ENCODE data around the gene DNLZ.

DNLZ gene

GRCh38 chr9:136337416-136338395 lies 25.8 kb downstream of the DNLZ start:
- in situ Hi-C loops (cut with HindIII; ENCODE audit: low sequenced_read_pairs) = no loop called here
- no peak for DNase-seq (ENCODE audit: low read depth)
- no peak for TF ChIP-seq CTCF (IDR thresholded peaks at IDR 0.05; ENCODE audit: low read depth, low read length, missing control alignments)
- no peak overlapping the region for H3K4me3 ChIP-seq (ENCODE audit: low read depth, low read length)

GRCh38 chr9:136336881-136337280 lies 26.7 kb downstream of the DNLZ start:
- in situ Hi-C loops (cut with HindIII; ENCODE audit: low sequenced_read_pairs) = no loop called here
- no peak overlapping the region for H3K4me3 ChIP-seq (ENCODE audit: low read depth, low read length)
- TF ChIP-seq CTCF (IDR thresholded peaks at IDR 0.05; ENCODE audit: low read depth, low read length, missing control alignments) = no peak
- DNase-seq (ENCODE audit: low read depth) = no peak

- in situ Hi-C loops (cut with HindIII; ENCODE audit: low sequenced_read_pairs) = no loop called here
Measured at GRCh38 chr9:136336156-136336870, 27.2 kb downstream of the DNLZ start.

GRCh38 chr9:136335296-136336155 lies 28.0 kb downstream of the DNLZ start:
- DNase-seq (ENCODE audit: low read depth) = no peak
- TF ChIP-seq CTCF (IDR thresholded peaks at IDR 0.05; ENCODE audit: low read depth, low read length, missing control alignments) = no peak
- in situ Hi-C loops (cut with HindIII; ENCODE audit: low sequenced_read_pairs) = no loop called here
- no peak overlapping the region for H3K4me3 ChIP-seq (ENCODE audit: low read depth, low read length)

More at GRCh38 chr9:136336156-136336870, 27.2 kb downstream of the DNLZ start:
- DNase-seq (ENCODE audit: low read depth) = no peak
- no peak overlapping the region for H3K4me3 ChIP-seq (ENCODE audit: low read depth, low read length)
- no peak for TF ChIP-seq CTCF (IDR thresholded peaks at IDR 0.05; ENCODE audit: low read depth, low read length, missing control alignments)

GRCh38 chr9:136334541-136334940 lies 29.0 kb downstream of the DNLZ start:
- no peak for DNase-seq (ENCODE audit: low read depth)
- no peak overlapping the region for H3K4me3 ChIP-seq (ENCODE audit: low read depth, low read length)
- TF ChIP-seq CTCF (IDR thresholded peaks at IDR 0.05; ENCODE audit: low read depth, low read length, missing control alignments) = no peak
- in situ Hi-C loops (cut with HindIII; ENCODE audit: low sequenced_read_pairs) = no loop called here

- DNase-seq (ENCODE audit: low read depth) = no peak
- in situ Hi-C loops (cut with HindIII; ENCODE audit: low sequenced_read_pairs) = no loop called here
- TF ChIP-seq CTCF (IDR thresholded peaks at IDR 0.05; ENCODE audit: low read depth, low read length, missing control alignments) = no peak
- H3K4me3 ChIP-seq (ENCODE audit: low read depth, low read length) = no peak overlapping the region
Measured at GRCh38 chr9:136333486-136333885, 30.1 kb downstream of the DNLZ start.

Measured in astrocyte of the cerebellum (primary cell).